GM12878 (cell line): ENCODE data around the gene MR1.

Experiments used
- E2F4 ChIP-seq: IDR thresholded peaks from 2 replicates; pipeline ENCODE4 v1.6.1; 2012; ENCODE audit warnings: low read depth, low read length, improper control_type of control experiment
- JUND ChIP-seq: IDR thresholded peaks from 2 replicates; pipeline ENCODE4 v1.6.1; 2012; ENCODE audit warnings: low read depth, mild to moderate bottlenecking, low read length, improper control_type of control experiment, moderate library complexity
- SREBF2 ChIP-seq: IDR thresholded peaks from 2 replicates; pipeline ENCODE4 v1.6.1; 2012; ENCODE audit warnings: mild to moderate bottlenecking, low read length

- TF ChIP-seq JUND (no peak), SREBF2 (no peak), E2F4 (no peak)
Observed at GRCh38 chr1:181038399-181038873, 4.7 kb downstream of the MR1 start.
